ENCODE results near the gene FRS3.

DNA sequence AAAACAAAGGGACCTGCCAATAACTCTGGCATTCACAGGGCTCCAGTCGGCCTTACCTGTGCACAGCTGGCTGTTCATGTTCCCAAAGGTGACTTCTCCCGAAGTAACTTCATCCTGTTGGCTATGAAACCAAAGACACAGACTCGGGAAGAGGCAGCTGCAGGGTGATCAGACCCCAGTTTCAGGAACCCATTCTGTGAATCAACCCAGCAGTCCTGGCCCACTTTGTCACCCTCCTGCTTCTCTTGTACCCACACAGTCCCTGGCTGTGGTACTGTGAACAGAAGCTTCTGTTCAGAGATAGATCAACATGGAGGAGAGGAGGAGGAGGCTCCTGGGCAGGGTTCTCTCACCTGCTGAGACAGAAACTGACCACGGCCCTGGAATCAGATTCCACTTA, 23.8 kb downstream of the FRS3 start:
- TF ChIP-seq, protein P1, sequence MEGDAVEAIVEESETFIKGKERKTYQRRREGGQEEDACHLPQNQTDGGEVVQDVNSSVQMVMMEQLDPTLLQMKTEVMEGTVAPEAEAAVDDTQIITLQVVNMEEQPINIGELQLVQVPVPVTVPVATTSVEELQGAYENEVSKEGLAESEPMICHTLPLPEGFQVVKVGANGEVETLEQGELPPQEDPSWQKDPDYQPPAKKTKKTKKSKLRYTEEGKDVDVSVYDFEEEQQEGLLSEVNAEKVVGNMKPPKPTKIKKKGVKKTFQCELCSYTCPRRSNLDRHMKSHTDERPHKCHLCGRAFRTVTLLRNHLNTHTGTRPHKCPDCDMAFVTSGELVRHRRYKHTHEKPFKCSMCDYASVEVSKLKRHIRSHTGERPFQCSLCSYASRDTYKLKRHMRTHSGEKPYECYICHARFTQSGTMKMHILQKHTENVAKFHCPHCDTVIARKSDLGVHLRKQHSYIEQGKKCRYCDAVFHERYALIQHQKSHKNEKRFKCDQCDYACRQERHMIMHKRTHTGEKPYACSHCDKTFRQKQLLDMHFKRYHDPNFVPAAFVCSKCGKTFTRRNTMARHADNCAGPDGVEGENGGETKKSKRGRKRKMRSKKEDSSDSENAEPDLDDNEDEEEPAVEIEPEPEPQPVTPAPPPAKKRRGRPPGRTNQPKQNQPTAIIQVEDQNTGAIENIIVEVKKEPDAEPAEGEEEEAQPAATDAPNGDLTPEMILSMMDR (IDR thresholded peaks at IDR 0.05) = no peak
- no peak for TF ChIP-seq POLR2A (IDR thresholded peaks at IDR 0.05)
